ENCODE results near the gene STIP1. TPM values are rescaled to one million over a fixed set of nuclear protein-coding genes. Genes with fewer than 3 reads are reported as not detected.

The STIP1 gene
- total RNA-seq, 2 donors from 2014 or later = 431 to 450 TPM

DNA sequence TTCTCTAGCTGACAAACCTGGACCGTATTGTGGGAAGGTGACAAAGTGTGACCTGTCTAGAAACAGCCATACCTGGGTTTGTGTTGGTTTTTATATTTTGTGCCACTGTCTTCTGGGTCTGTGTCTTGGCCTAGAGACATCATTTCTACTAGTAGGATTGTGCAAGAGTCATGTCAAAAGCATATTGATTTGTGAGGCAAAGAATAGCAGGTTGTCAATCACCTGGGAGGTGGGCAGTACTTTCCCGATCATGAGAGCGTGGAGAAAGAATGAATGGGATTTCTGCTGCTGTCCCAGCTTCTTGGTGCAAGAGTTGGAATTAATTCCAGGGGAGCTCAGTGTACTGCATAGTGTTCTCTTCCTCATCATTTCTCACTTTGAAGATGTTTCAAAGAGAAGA lies 15.6 kb downstream of the STIP1 start:
- H3K4me3 Mint-ChIP-seq = no peak overlapping the region
- DNase-seq (ENCODE audit: low spot score) = no peak
- H3K27ac Mint-ChIP-seq = no peak overlapping the region
- peaks cover 46% of the 10 kb centered on the region for H3K36me3 Mint-ChIP-seq
- no peak for ATAC-seq
- H3K9me3 Mint-ChIP-seq = no peaks in the 10 kb centered on the region
- no peaks in the 10 kb centered on the region for H3K27me3 Mint-ChIP-seq
- H3K4me1 Mint-ChIP-seq (ENCODE audit: low read depth in 2 of 2) = peaks cover 21 to 33% of the 10 kb centered on the region in 2 donors

DNA sequence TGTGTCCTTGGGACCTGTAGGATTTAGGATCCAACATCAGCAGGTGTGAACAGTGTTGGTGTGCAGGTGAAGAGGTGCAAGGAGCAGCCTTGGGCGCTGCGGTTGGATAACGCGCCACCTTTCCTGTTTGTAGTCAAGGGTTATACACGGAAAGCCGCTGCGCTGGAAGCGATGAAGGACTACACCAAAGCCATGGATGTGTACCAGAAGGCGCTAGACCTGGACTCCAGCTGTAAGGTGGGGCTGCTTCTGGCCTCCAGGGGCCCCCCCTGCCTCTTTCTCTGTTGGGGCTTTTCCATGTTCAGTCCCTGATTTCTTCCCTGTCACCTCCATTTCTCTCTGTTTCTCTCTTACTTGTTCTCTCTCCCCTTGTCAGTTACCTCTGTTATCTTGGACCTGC lies 17.0 kb downstream of the STIP1 start:
- H3K4me3 Mint-ChIP-seq = no peak overlapping the region
- H3K4me1 Mint-ChIP-seq (ENCODE audit: low read depth in 2 of 2) = peaks cover 25 to 32% of the 10 kb centered on the region in 2 donors
- ATAC-seq (no peak), DNase-seq (ENCODE audit: low spot score) (no peak)
- H3K9me3 Mint-ChIP-seq = no peaks in the 10 kb centered on the region
- H3K27me3 Mint-ChIP-seq = no peaks in the 10 kb centered on the region
- H3K27ac Mint-ChIP-seq = peak overlapping the region in 1 of 2 donors; percentile 97
- H3K36me3 Mint-ChIP-seq = peaks cover 36% of the 10 kb centered on the region

DNA sequence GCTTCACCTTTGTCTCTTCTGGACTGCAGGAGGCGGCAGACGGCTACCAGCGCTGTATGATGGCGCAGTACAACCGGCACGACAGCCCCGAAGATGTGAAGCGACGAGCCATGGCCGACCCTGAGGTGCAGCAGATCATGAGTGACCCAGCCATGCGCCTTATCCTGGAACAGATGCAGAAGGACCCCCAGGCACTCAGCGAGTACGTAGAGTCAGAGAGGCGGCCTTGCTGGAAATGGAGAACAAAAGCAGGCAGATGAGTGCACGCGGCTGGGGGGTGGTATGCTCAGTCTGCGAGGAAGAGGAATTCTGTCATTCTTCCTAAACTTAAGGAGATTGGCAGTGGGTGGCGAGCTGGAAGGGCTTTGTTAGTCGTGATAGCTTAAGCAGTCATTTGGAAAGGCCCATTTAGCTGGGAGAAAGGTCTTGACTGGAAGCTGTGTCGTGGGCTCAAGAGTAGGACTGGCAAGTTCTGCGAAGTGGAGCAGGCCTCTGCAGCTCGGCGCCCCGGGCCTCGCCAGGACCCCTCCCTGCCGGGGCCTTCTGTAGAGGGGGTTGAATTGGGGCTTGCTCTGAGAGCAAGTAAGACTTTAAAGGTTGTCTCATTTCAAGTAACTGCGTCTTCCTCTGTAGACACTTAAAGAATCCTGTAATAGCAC lies 17.6 kb downstream of the STIP1 start:
- Mint-ChIP-seq H3K4me1 (ENCODE audit: low read depth in 2 of 2) (peaks cover 25 to 34% of the 10 kb centered on the region in 2 donors), H3K27ac (peak overlapping the region in 1 of 2 donors; percentile 97), H3K9me3 (no peaks in the 10 kb centered on the region), H3K4me3 (no peak overlapping the region), H3K27me3 (no peaks in the 10 kb centered on the region), H3K36me3 (peaks cover 36% of the 10 kb centered on the region)
- ATAC-seq (no peak), DNase-seq (ENCODE audit: low spot score) (no peak)

GRCh38 chr11:64204080-64204440 lies 18.1 kb downstream of the STIP1 start:
- H3K36me3 Mint-ChIP-seq = peaks cover 36% of the 10 kb centered on the region
- H3K27ac Mint-ChIP-seq = peak overlapping the region; percentile 95 to 97
- no peaks in the 10 kb centered on the region for H3K27me3 Mint-ChIP-seq
- ATAC-seq (no peak), DNase-seq (ENCODE audit: low spot score) (no peak)
- H3K4me3 Mint-ChIP-seq = no peak overlapping the region
- peaks cover 28 to 38% of the 10 kb centered on the region in 2 donors for H3K4me1 Mint-ChIP-seq (ENCODE audit: low read depth in 2 of 2)
- H3K9me3 Mint-ChIP-seq = no peaks in the 10 kb centered on the region

GRCh38 chr11:64204464-64204989 lies 18.6 kb downstream of the STIP1 start:
- Mint-ChIP-seq H3K9me3 (no peaks in the 10 kb centered on the region), H3K36me3 (peaks cover 36% of the 10 kb centered on the region), H3K27ac (peak overlapping the region; percentile 95 to 97), H3K4me1 (ENCODE audit: low read depth in 2 of 2) (peaks cover 31 to 40% of the 10 kb centered on the region in 2 donors), H3K4me3 (peak overlapping the region; percentile 76), H3K27me3 (no peaks in the 10 kb centered on the region)
- no peak for ATAC-seq
- peak; percentile 80 for DNase-seq (ENCODE audit: low spot score)

DNA sequence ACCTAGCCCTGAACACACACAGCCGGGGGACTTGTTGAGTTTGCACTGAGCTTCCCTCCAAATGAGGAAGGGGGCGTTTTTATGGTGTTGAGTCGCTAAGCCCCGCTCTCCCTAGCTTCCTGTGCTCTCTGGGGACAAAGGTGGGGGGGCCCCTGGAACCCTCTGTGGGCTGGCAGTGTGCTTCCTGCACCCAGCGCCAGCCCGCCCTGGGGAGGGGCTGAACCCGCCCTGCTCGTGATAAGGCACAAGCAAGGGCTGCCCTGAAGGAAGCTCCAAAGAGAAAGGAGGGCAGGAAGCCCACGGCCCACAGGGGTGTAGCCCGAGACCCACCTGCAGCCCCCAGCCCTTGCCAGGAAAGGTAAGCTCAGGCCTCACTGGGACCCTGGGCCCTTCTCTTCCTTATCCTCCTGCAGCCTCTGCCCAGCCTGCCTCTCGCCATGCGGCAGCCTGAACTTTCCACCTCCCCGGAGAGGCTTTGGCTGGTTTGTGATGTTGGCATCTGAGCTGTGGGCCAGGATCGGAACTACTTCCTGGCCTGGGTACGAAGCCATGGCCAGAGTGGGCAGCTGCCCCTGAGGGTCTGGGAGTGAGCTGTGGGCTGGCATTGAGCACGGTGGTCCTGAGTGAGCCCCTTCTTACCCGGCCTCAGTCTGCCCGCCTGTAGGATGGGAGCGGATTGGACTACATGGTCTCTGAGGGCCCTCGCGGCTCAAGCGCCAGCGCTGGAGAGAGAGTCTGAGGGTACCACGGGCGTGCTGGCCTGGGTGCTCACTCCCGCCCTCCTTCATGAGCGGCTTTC lies 20.7 kb downstream of the STIP1 start, which contains the start of gene FERMT3:
TSS of gene FERMT3 (plus strand) at position 265 of the 799 bp plus-strand sequence. CDS start 644 bp downstream, outside the sequence.
- Mint-ChIP-seq H3K27me3 (no peaks in the 10 kb centered on the region), H3K9me3 (no peaks in the 10 kb centered on the region), H3K4me1 (ENCODE audit: low read depth in 2 of 2) (peaks cover 27 to 41% of the 10 kb centered on the region in 2 donors), H3K27ac (peak within 1 kb of the TSS; percentile 95 to 97), H3K4me3 (peak within 1 kb of the TSS; percentile 90), H3K36me3 (peaks cover 25% of the 10 kb centered on the region)
- ATAC-seq = peak; percentile 57 to 67
- DNase-seq (ENCODE audit: low spot score) = peak; percentile 84

DNA sequence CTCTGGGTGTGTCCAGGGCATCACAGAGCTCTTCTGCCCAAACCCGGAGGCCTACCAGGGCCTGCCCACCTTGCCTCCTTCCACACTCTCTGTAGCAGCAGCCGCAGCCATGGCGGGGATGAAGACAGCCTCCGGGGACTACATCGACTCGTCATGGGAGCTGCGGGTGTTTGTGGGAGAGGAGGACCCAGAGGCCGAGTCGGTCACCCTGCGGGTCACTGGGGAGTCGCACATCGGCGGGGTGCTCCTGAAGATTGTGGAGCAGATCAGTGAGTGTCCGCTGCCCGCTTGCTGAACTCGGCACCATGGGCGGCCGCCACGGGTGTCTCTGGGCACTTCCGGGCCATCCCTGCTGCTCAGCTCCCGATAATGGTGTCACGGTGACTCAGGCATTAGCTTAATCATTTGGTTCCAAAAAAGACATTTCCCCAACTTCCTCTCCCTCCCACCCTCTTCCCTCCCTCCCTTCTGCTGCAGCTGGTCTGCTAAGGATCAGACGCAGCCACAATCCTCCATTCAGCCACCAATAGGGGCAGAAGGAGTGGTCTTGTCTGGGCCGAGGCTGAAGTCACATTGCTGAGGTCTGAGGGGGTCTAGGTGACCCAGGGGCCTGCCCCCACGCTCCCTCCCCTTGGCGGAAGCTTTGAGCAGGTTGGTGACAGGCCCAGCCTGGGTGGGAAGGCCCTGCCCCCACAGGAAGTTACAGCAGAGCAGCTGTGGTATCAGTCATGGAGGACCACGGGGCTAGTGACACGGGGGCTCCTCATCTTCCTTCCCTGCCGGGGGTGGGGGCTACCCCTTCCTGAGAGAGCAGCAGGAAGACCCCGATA lies 21.5 kb downstream of the STIP1 start:
- Mint-ChIP-seq H3K27me3 (no peaks in the 10 kb centered on the region), H3K9me3 (no peaks in the 10 kb centered on the region), H3K36me3 (peaks cover 28% of the 10 kb centered on the region), H3K4me1 (ENCODE audit: low read depth in 2 of 2) (peaks cover 31 to 47% of the 10 kb centered on the region in 2 donors), H3K4me3 (peak overlapping the region; percentile 90), H3K27ac (peak overlapping the region; percentile 95 to 97)
- peak; percentile 89 to 92 for ATAC-seq
- DNase-seq (ENCODE audit: low spot score) = peak; percentile 93

DNA sequence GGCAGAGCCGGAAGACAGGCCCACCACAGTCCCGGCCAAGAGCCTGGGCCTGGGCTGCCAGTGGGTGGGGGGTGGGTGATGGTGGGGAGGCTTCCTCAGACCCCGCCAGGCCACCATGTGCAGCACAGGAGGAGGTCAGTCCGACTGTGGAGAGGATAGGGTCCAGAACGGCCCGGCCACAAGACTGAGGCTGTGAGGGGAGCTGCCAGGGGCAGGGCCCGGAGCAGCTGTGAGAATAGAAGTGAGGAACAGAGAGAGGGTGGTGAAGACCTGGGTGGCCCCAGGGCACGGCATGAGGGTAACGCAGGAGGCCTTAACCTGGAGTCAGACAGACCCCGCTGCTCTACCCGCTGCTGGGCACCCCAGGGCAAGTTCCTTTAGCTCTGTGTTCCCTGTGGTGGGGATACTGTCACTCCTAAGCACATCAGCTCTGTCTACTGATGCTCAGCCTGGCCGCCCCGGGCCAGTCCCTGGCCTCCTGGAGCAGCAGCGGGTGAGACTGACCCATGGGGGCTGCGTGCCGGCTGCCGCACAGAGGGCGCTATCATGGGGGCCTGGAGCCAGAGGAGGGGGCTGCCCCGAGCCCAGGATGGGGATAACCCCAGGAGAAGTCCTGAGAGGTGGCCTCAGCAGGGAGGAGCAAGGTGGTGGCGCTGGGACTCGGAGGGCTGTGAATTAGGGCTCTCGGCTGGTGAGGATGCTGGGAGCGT lies 22.3 kb downstream of the STIP1 start:
- Mint-ChIP-seq H3K36me3 (peaks cover 22% of the 10 kb centered on the region), H3K4me3 (peak overlapping the region; percentile 90), H3K9me3 (no peaks in the 10 kb centered on the region), H3K27me3 (no peaks in the 10 kb centered on the region), H3K27ac (peak overlapping the region; percentile 95 to 97), H3K4me1 (ENCODE audit: low read depth in 2 of 2) (peaks cover 32 to 53% of the 10 kb centered on the region in 2 donors)
- ATAC-seq (peak in 1 of 2 donors; percentile 0), DNase-seq (ENCODE audit: low spot score) (no peak)

DNA sequence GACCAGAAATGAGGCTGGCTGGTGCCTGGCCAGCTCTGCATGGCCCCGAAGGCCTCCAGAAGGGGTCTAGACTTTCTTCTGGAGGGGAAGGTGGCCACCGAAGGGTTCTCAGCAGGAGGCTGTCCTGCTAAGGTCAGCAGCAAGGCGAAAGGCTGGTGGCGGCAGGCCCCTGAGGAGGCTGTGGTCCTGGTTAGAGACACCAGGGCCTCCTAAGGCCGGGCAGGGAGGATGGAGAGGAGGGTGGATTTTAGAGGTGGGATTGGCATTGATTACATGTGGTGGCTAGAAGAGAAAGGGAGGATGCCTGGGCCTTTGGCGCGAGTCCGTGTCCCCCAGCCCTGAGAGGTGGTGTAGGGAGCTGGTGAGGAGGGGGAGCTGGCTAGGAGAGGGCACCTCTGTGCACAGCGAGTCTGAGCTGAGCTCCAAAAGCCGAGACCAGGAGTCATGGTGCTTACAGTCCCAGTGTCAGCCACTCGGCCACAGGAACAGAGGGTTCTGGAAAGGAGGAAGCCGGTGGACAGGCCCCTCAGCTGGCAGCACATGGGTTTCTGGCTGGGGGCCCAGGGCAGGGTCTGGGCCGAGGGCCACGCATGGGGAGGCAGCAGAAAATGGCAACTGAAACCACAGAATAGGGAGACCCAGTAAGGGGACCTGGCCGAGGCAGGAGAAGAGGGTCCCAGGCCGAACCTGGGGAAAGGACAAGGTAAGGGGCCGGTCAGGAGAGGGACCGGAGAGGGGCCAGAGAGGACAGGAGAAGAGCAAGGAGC lies 23.0 kb downstream of the STIP1 start:
- Mint-ChIP-seq H3K4me3 (peak overlapping the region; percentile 90), H3K27ac (peak overlapping the region; percentile 95 to 97), H3K36me3 (peaks cover 16% of the 10 kb centered on the region), H3K27me3 (no peaks in the 10 kb centered on the region), H3K4me1 (ENCODE audit: low read depth in 2 of 2) (peaks cover 30 to 53% of the 10 kb centered on the region in 2 donors), H3K9me3 (no peaks in the 10 kb centered on the region)
- DNase-seq (ENCODE audit: low spot score) (no peak), ATAC-seq (no peak)

- H3K9me3 Mint-ChIP-seq = no peaks in the 10 kb centered on the region
- H3K36me3 Mint-ChIP-seq = peaks cover 11% of the 10 kb centered on the region
- H3K27me3 Mint-ChIP-seq = no peaks in the 10 kb centered on the region
- peaks cover 25 to 49% of the 10 kb centered on the region in 2 donors for H3K4me1 Mint-ChIP-seq (ENCODE audit: low read depth in 2 of 2)
- no peak for ATAC-seq
- H3K27ac Mint-ChIP-seq = peak overlapping the region; percentile 95 to 97
- no peak for DNase-seq (ENCODE audit: low spot score)
- H3K4me3 Mint-ChIP-seq = peak overlapping the region; percentile 90
Measured at GRCh38 chr11:64209563-64209843, 23.5 kb downstream of the STIP1 start.

- Mint-ChIP-seq H3K4me1 (ENCODE audit: low read depth in 2 of 2) (peaks cover 27 to 49% of the 10 kb centered on the region in 2 donors), H3K4me3 (no peak overlapping the region), H3K27me3 (no peaks in the 10 kb centered on the region), H3K9me3 (no peaks in the 10 kb centered on the region), H3K27ac (peak overlapping the region in 1 of 2 donors; percentile 97), H3K36me3 (peaks cover 14% of the 10 kb centered on the region)
- ATAC-seq = no peak
- no peak for DNase-seq (ENCODE audit: low spot score)
Measured at GRCh38 chr11:64210301-64211020, 24.5 kb downstream of the STIP1 start.

Data from natural killer cell treated with Interleukin-12 subunit alpha and Interleukin-12 subunit beta and Interleukin-15 and Interleukin-18, amount 100 ng/mL, for 72 hours (primary cell).